8988T (cell line): ENCODE measurements around the gene GATA3.

Source experiments
- DNase-seq: peaks from one replicate; pipeline ENCODE4 v3.0.0; 2011

Gene GATA3

GRCh38 chr10:8037941-8038894 lies 16.3 kb upstream of the GATA3 start:
- no peak for DNase-seq

GRCh38 chr10:8039321-8039881 lies 15.1 kb upstream of the GATA3 start:
- DNase-seq = no peak

- no peak for DNase-seq
These were observed 13.8 kb upstream of the GATA3 start for GRCh38 chr10:8040651-8041050.

- DNase-seq = no peak
These were observed 13.1 kb upstream of the GATA3 start for GRCh38 chr10:8041284-8041991.

- DNase-seq = no peak
These were observed 12.3 kb upstream of the GATA3 start for GRCh38 chr10:8041992-8042720.

- DNase-seq = no peak
These were observed 11.5 kb upstream of the GATA3 start for GRCh38 chr10:8042721-8043568.

GRCh38 chr10:8043569-8044306 lies 10.8 kb upstream of the GATA3 start:
- DNase-seq = peak; percentile 20

GRCh38 chr10:8044331-8044907 lies 10.1 kb upstream of the GATA3 start:
- DNase-seq = peak; percentile 36

- peak; percentile 18 for DNase-seq
These were observed 9.4 kb upstream of the GATA3 start for GRCh38 chr10:8044908-8045725.

- no peak for DNase-seq
These were observed 8.6 kb upstream of the GATA3 start for GRCh38 chr10:8045726-8046494.

GRCh38 chr10:8047452-8048280 lies 6.8 kb upstream of the GATA3 start:
- DNase-seq = no peak

GRCh38 chr10:8048281-8049008 lies 6.0 kb upstream of the GATA3 start:
- no peak for DNase-seq

- no peak for DNase-seq
These were observed 5.2 kb upstream of the GATA3 start for GRCh38 chr10:8049045-8049864.

- no peak for DNase-seq
These were observed 4.5 kb upstream of the GATA3 start for GRCh38 chr10:8049865-8050555.

GRCh38 chr10:8050556-8051108 lies 3.9 kb upstream of the GATA3 start:
- DNase-seq = no peak
